Panc1 (cell line): Measurements from ENCODE around the gene PCSK5. TPM values are rescaled to one million over a fixed set of nuclear protein-coding genes. Genes with fewer than 3 reads are reported as not detected.

Source experiments
- ATAC-seq: fragments of 200-7000 bp; cut with Tn5 transposase; 2 replicates; pipeline ENCODE4 v1.9.1; 2020; ENCODE audit warnings: mild to moderate bottlenecking, moderate library complexity
- BruUV-seq: library from RNA; stranded (reverse); fragments of 400-500 nt; replicated peaks from 2 replicates; lab custom pipeline; 2021; lab: Mats Ljungman, UMichigan
- CTCF ChIA-PET: fragments of 300-600 bp; sonication (Branson Sonifier 250); formaldehyde crosslinking; loops from one replicate; lab custom pipeline; 2022; ENCODE audit warnings: antibody characterized with exemption; lab: Charles Lee
- POLR2A ChIA-PET: fragments of 300-600 bp; sonication (Branson Sonifier 250); formaldehyde crosslinking; loops from one replicate; lab custom pipeline; 2022; ENCODE audit warnings: antibody characterized with exemption; lab: Charles Lee
- DNase-seq: peaks from one replicate; pipeline ENCODE4 v3.0.0-alpha.2; 2010; ENCODE audit warnings: low read depth, low spot score
- H3K27ac ChIP-seq: 2 replicates; pipeline ENCODE4 v1.5.1; 2011; ENCODE audit warnings: mild to moderate bottlenecking, low read length, inconsistent platforms
- H3K27me3 ChIP-seq: fragments of 200-500 bp; sonication (Bioruptor generic); 2 replicates; pipeline ENCODE4 v1.6.0; 2014; ENCODE audit warnings: low read length, inconsistent platforms; ENCODE audit not compliant: control insufficient read depth, insufficient read depth
- H3K36me3 ChIP-seq: fragments of 200-500 bp; sonication (Bioruptor generic); 2 replicates; pipeline ENCODE4 v1.5.1; 2014; ENCODE audit warnings: inconsistent platforms, mild to moderate bottlenecking, low read length, moderate library complexity; ENCODE audit not compliant: control insufficient read depth, insufficient read depth
- H3K4me1 ChIP-seq: 2 replicates; pipeline ENCODE4 v1.5.1; 2011; ENCODE audit warnings: inconsistent platforms, mild to moderate bottlenecking, low read length, moderate library complexity; ENCODE audit not compliant: control insufficient read depth, insufficient read depth
- H3K4me3 ChIP-seq, 2 experiments: 2 replicates each; pipeline ENCODE4 v1.5.1; 2011 to 2012; ENCODE audit warnings: low read depth in 2 of 2, low read length in 2 of 2, mild to moderate bottlenecking in 2 of 2, inconsistent platforms in 1 of 2, moderate library complexity in 1 of 2
- H3K9me3 ChIP-seq: fragments of 200-500 bp; sonication (Bioruptor generic); 2 replicates; pipeline ENCODE4 v1.5.1; 2014; ENCODE audit warnings: low read depth, mild to moderate bottlenecking, inconsistent platforms, low read length, moderate library complexity; ENCODE audit not compliant: control insufficient read depth, insufficient read depth
- POLR2AphosphoS5 ChIP-seq: IDR thresholded peaks from 2 replicates; pipeline ENCODE4 v1.6.1; 2012; ENCODE audit warnings: mild to moderate bottlenecking, low read depth, low read length, moderate library complexity
- SIN3A ChIP-seq: IDR thresholded peaks from 2 replicates; pipeline ENCODE4 v1.6.1; 2012; ENCODE audit warnings: low read depth, mild to moderate bottlenecking, low read length, moderate library complexity, borderline replicate concordance; ENCODE audit not compliant: insufficient read depth
- TCF7L2 ChIP-seq: IDR thresholded peaks from 2 replicates; pipeline ENCODE4 v1.6.1; 2011; ENCODE audit warnings: mild to moderate bottlenecking, low read depth, low read length, inconsistent platforms
- in situ Hi-C: cut with HindIII; loops from 2 replicates; pipeline ENCODE4 v1.10.0; 2016; ENCODE audit warnings: low sequenced_read_pairs, low pct_unique_long_range_greater_than_20kb
- intact Hi-C: fragments of 100-400 bp; cut with micrococcal nuclease; formaldehyde crosslinking; loops from one replicate; pipeline ENCODE4 v1.10.0; 2022; ENCODE audit not compliant: unreplicated experiment
- total RNA-seq: library from RNA; stranded (reverse); gene quantifications from one replicate; pipeline ENCODE4 v1.2.1, GENCODE V29; 2021; ENCODE audit not compliant: unreplicated experiment
- TF ChIP-seq, protein P1 (sequence below): fragments of 450-650 bp; IDR thresholded peaks from 2 replicates; pipeline ENCODE4 v1.5.1; 2017; ENCODE audit warnings: mild to moderate bottlenecking
- TF ChIP-seq, protein P2 (sequence below), 2 experiments: IDR thresholded peaks; 2 replicates each; pipeline ENCODE4 v1.6.1; 2011 to 2012; ENCODE audit warnings: low read depth in 2 of 2, control low read depth in 1 of 2, low read length in 1 of 2, mild to moderate bottlenecking in 1 of 2, moderate library complexity in 1 of 2; ENCODE audit not compliant: insufficient read depth in 1 of 2

PCSK5 gene
- total RNA-seq, 1 experiment from 2014 or later, result 0.21 TPM

DNA sequence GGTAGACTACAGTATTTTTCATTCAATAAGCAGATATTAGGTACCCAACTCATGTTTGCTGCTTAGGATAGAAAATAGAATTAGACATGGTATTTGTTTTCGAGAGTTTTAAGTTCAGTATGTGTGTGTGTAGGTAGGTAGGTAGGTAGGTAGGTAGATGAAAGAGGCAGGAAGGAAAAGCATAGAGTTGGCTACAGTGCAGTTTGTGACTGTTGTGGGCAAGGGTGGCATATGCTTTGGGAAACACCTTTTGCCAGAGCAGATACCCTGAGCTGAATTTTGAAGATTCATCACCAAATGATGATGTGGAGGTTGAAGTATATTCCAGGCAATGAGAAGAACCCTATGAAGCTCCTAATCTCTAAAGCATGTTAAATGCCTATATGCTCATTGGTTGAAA lies 20.0 kb upstream of the PCSK5 start:
- ChIA-PET POLR2A (no interaction called here), CTCF (no interaction called here)
- DNase-seq (no peak), ATAC-seq (no peak)
- Histone ChIP-seq H3K27ac (no peak overlapping the region), H3K4me1 (no peaks in the 10 kb centered on the region), H3K9me3 (no peaks in the 10 kb centered on the region), H3K4me3 (no peak overlapping the region), H3K36me3 (no peaks in the 10 kb centered on the region), H3K27me3 (no peaks in the 10 kb centered on the region)
- intact Hi-C loops, result no loop called here
- no TSS peak for BruUV-seq
- in situ Hi-C loops, result no loop called here
- TF ChIP-seq TCF7L2, result no peak

DNA sequence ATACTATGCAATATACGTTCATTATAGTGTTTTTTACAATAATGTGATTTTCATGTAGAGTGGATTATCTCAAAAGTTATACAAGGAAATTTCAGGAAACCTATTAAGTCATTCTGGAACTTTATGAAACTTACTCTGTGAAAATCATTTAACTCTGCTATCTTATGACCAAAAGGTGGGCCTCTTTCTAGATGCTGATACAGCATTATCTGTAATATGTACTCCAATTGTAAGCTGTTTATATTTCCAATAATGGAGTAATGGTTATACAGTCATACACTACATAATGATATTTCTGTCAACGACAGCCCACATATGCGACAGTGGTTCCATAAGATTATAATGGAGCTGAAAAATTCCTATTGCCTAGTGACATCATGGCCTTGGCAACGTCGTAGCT lies 18.8 kb upstream of the PCSK5 start:
- no peak for DNase-seq
- Histone ChIP-seq H3K36me3 (no peaks in the 10 kb centered on the region), H3K27me3 (no peaks in the 10 kb centered on the region), H3K27ac (no peak overlapping the region), H3K4me1 (no peaks in the 10 kb centered on the region), H3K9me3 (no peaks in the 10 kb centered on the region), H3K4me3 (no peak overlapping the region)
- TF ChIP-seq, protein P1, sequence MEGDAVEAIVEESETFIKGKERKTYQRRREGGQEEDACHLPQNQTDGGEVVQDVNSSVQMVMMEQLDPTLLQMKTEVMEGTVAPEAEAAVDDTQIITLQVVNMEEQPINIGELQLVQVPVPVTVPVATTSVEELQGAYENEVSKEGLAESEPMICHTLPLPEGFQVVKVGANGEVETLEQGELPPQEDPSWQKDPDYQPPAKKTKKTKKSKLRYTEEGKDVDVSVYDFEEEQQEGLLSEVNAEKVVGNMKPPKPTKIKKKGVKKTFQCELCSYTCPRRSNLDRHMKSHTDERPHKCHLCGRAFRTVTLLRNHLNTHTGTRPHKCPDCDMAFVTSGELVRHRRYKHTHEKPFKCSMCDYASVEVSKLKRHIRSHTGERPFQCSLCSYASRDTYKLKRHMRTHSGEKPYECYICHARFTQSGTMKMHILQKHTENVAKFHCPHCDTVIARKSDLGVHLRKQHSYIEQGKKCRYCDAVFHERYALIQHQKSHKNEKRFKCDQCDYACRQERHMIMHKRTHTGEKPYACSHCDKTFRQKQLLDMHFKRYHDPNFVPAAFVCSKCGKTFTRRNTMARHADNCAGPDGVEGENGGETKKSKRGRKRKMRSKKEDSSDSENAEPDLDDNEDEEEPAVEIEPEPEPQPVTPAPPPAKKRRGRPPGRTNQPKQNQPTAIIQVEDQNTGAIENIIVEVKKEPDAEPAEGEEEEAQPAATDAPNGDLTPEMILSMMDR, result no peak
- no peak for TF ChIP-seq SIN3A
- TF ChIP-seq, protein P2, sequence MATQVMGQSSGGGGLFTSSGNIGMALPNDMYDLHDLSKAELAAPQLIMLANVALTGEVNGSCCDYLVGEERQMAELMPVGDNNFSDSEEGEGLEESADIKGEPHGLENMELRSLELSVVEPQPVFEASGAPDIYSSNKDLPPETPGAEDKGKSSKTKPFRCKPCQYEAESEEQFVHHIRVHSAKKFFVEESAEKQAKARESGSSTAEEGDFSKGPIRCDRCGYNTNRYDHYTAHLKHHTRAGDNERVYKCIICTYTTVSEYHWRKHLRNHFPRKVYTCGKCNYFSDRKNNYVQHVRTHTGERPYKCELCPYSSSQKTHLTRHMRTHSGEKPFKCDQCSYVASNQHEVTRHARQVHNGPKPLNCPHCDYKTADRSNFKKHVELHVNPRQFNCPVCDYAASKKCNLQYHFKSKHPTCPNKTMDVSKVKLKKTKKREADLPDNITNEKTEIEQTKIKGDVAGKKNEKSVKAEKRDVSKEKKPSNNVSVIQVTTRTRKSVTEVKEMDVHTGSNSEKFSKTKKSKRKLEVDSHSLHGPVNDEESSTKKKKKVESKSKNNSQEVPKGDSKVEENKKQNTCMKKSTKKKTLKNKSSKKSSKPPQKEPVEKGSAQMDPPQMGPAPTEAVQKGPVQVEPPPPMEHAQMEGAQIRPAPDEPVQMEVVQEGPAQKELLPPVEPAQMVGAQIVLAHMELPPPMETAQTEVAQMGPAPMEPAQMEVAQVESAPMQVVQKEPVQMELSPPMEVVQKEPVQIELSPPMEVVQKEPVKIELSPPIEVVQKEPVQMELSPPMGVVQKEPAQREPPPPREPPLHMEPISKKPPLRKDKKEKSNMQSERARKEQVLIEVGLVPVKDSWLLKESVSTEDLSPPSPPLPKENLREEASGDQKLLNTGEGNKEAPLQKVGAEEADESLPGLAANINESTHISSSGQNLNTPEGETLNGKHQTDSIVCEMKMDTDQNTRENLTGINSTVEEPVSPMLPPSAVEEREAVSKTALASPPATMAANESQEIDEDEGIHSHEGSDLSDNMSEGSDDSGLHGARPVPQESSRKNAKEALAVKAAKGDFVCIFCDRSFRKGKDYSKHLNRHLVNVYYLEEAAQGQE (IDR thresholded peaks at IDR 0.05; ENCODE audit: insufficient read depth in 1 of 2, low read depth in 2 of 2, low read length in 1 of 2), result no peak
- no peak for TF ChIP-seq POLR2AphosphoS5
- TF ChIP-seq TCF7L2, result no peak
- ChIA-PET CTCF (no interaction called here), POLR2A (no interaction called here)
- no TSS peak for BruUV-seq
- ATAC-seq, result no peak
- in situ Hi-C loops (no loop called here), intact Hi-C loops (no loop called here)

DNA sequence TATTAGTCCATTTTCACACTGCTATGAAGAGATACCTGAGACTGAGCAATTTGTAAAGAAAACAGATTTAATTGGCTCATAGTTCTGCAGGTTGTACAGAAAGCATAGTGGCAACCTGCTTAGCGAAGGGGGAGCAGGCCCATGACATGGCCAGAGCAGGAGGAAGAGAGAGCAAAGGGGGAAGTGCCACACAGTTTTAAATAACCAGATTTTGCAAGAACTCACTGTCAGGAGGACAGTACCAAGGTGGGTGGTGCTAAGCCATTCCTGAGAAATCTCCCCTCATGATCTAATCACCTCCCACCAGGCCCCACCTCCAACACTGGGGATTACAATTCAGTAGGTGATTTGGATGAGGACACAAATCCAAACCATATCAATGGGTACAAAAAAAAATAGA lies 16.8 kb upstream of the PCSK5 start:
- ATAC-seq (no peak), DNase-seq (no peak)
- Histone ChIP-seq H3K27me3 (no peaks in the 10 kb centered on the region), H3K36me3 (no peaks in the 10 kb centered on the region), H3K4me3 (no peak overlapping the region), H3K9me3 (no peaks in the 10 kb centered on the region), H3K27ac (no peak overlapping the region), H3K4me1 (no peaks in the 10 kb centered on the region)
- TF ChIP-seq SIN3A (no peak), POLR2AphosphoS5 (no peak), TCF7L2 (no peak)
- TF ChIP-seq, protein P2 (IDR thresholded peaks at IDR 0.05; ENCODE audit: insufficient read depth in 1 of 2, low read depth in 2 of 2, low read length in 1 of 2), result no peak
- TF ChIP-seq, protein P1, result no peak
- BruUV-seq, result no TSS peak
- CTCF ChIA-PET, result no interaction called here
- POLR2A ChIA-PET, result no interaction called here
- intact Hi-C loops (no loop called here), in situ Hi-C loops (no loop called here)
